Measurements from ENCODE around the gene FNDC10.

Gene FNDC10

DNA sequence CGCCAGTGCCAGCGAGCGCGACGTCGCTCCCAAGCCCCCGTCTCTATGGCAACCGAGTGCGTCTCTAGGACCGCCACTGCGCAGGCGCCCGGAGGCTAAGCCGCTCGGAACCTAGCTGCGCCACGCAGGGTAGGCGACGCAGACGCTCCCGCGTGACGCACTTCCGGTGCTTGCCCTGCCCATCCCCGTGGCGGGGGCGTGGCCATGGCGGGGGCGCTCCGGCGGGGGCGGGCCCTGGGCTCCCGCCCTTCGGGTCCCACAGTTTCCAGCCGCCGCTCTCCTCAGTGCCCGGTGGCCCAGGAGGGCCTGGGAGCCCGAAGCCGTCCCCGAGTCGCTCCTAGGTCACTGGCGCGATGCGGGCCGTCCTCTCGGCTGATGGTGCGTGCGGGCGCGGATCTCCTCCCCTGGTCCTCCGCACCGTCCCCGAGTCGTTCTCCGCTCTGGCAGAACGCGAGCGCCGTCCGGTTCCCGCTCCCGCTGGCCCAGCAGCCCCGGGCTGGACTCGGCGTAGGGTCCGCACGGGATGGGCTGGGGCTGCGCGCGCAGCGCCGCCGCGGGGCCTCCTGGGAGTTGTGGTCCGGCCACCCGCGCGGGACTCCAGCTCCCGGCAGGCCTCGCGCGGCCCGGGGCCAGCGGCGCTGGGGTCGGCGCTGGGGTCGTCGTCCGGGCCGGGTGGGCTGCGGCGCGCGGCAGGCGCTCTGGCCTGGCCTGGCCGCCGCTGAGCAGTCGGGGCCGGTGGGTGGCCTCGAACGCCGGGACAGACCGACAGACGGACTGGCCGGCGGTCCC, 15.5 kb upstream of the FNDC10 start, which contains the start of gene MIB2:
MIB2 (plus strand) TSS at position 245 of the 789 bp plus-strand sequence. CDS start 7,953 bp downstream, outside the sequence.
- peak; percentile 93 for DNase-seq

DNA sequence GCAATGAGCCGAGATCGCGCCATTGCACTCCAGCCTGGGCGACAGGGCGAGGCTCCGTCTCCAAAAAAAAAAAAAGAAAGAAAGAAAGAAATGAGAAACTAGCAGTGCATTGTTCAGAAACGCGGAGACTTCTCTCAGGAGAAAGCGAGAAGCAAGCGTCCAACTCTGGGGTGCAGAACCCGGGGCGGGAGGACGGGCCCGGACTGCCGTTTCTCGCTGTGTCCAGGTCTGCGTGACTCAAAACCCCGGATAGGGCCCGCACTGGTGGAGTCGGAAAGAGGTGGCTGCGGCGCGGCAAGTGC, 15.0 kb upstream of the FNDC10 start:
- DNase-seq, result no peak

DNA sequence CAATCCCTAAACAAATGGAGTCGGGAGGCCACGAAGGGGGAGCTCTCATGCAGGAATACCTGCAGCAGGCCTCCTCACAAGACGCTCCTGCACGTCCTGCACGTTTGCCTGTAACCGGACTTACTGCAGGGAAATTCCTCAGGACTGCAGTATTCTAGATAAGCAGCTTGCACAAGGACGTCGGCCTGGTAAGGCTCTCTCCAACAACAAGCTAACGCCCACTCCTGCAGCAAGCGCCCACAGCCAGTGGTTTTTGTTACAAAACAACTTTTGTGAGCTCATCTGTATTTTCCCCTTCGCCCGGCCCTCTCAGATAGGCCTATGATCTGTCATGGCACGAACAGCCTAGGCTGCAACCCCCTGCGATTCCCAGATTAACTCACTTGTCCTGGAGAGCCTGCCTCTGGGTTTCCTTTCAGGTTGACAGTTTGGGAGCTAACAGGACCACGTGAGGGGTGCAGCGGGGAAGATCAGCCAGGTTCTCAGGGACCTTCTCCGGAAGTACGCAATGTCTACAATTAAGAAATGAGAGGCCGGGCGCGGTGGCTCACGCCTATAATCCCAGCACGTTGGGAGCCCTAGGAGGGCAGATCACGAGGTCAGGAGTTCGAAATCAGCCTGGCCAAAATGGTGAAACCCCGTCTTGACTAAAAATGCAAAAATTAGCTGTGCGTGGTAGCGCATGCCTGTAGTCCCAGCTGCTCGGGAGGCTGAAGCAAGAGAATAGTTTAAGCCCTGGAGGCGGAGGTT, 14.4 kb upstream of the FNDC10 start:
- no peak for DNase-seq

DNA sequence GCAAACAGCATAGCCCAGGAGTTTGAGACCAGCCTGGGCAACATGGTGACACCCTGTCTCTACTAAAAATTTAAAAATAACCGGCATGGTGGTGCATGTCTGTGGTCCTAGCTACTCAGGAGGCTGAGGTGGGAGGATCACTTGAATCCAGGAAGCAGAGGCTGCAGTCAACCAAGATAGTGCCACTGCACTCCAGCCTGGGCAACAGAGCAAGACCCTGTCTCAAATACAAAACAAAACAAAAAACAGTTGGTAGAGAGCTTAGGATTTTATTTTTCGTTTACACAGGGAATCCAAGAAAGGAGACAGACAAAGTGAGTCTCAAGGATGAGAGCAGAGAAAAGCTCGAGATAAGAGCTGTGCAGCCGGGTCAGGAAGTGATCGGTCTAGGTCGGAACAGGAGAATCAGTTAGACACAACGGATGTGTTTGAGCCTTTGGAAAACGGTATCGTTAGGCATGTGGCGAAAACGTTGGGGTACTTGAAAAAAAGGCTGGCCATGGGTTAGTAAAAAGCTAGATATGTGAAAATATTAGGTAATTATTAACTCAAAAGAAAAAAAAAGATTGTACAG, 13.7 kb upstream of the FNDC10 start:
- no peak for DNase-seq

DNA sequence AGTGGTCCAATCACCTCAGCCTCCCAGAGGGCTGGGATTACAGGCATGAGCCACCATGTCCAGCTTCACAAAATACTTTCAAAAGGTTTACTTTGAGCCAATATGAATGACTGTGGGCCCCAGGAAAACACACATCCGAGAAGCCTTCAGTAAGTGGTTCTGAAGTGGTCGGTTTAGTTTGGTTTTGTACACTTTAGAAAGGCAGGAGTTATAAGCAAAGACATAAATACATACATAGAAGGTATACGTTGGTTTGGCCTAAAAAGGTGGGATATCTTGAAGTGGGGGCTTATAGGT, 12.1 kb upstream of the FNDC10 start:
- no peak for DNase-seq

DNA sequence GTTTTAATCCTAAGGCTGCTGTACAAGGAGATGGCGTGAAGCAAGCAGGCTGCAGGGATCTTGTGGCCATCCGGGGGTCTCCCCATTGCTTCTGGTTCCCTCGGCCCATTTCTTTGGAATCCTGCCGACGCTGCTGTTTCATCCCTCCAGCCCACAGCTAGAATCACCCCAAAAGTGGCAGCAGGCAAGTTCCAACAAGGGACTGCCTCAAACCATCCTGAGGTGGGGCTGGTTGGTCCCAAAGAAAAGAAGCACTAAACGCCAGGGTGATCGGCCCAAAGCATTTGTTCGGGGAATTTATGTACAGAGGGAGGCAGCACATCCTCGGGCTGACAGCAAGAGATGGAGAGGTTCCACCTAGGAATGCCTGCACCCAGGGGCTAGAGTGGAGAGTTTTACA, 10.9 kb upstream of the FNDC10 start:
- no peak for DNase-seq

DNA sequence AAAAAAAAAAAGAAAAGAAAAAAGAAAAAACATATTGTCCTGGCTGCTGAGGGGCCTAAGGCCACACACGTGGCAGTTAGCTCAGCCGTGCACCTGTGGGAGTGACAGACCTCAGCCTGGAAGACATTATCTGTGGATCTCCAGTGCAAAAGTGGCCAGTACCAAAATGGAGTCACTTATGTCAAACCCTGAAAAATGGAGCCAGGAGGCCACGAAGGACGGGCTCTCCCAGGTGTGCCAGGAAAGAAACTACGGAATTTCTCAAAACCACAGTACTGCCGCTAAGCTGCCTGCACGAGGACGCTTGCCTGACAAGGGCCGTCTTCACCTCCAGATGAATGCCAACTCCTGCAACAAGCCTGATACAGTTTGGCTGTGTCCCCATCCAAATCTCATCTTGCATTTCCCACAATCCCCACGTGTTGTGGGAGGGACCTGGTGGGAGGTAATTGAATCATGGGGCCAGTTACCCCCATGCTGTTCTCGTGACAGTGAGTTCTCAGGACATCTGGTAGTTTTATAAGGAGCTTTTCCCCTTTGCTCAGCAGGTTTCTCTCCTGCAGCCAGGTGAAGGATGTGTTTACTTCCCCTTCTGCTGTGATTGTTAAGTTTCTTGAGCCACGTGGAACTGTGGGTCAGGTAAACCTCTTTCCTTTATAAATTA, 10.0 kb upstream of the FNDC10 start:
- DNase-seq, result no peak

DNA sequence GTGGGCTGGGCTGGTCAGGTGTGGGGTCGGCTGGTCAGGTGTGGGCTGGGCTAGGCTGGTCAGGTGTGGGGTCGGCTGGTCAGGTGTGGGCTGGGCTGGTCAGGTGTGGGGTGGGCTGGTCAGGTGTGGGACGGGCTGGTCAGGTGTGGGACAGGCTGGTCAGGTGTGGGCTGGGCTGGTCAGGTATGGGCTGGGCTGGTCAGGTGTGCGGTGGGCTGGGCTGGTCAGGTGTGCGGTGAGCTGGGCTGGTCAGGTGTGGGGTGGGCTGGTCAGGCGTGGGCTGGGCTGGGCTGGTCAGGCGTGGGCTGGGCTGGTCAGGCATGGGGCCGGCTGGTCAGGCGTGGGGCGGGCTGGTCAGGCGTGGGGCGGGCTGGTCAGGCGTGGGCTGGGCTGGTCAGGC, 6.3 kb upstream of the FNDC10 start:
- no peak for DNase-seq

DNA sequence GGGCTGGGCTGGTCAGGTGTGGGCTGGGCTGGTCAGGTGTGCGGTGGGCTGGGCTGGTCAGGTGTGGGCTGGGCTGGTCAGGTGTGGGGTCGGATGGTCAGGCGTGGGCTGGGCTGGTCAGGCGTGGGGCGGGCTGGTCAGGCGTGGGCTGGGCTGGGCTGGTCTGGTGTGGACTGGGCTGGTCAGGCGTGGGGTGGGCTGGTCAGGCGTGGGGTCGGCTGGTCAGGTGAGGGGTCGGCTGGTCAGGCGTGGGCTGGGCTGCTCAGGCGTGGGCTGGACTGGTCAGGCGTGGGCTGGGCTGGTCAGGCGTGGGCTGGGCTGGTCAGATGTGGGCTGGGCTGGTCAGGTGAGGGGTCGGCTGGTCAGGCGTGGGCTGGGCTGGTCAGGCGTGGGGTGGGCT, 5.8 kb upstream of the FNDC10 start:
- DNase-seq, result no peak

DNA sequence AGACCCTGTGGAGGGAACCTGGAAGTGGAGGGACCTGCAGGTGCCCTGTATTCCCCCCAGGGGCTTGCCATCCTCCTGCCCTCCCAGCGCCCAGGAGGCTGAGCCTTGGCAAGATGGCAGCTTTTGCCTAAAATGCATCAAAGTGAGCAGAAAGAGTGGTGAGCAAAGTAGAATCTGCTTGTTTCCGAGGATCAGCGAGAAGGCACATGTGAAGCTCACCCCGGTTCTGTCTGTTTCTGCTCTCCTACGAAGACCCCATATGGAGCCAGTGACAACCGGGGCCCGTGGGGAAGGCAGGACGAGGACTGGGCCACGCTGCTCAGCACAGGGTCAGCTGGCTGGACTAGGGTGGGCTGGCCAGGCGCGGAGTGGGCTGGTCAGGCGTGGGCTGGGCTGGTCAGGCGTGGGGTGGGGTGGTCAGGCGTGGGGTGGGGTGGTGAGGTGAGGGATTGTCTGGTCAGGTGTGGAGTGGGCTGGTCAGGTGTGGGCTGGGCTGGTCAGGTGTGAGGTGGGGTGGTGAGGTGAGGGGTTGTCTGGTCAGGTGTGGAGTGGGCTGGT, 5.2 kb upstream of the FNDC10 start:
- DNase-seq, result no peak

DNA sequence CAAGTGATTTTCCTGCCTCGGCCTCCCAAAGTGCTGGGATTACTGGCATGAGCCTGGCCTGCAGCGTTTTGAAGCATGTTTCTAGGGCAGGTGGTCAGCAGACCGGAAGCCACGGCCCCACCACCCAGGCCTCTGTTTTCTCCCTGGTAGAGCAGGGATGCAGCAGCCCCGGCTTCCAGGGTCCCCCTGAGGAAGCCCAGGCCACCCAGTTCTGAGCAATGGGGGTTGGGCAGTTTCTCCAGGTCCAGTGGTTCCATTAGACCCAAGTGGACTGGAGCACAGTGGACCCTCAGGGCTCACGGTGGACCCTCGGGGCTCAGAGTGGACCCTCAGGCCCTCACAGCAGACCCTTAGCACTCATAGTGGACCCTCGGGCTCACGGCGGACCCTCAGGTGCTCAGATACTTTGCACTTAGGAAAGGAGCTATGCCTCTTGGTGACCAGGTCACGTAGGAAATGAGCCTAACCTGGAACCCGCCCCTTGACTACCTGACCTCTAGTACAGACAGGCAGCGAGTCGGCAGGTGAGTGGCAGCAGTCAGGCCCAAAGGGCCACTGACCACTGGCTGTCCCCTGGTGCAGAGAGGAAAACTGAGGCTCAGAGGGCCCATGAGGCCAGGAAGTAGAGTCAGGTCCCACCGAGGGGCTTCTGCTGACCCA, 4.6 kb upstream of the FNDC10 start:
- DNase-seq, result no peak

DNA sequence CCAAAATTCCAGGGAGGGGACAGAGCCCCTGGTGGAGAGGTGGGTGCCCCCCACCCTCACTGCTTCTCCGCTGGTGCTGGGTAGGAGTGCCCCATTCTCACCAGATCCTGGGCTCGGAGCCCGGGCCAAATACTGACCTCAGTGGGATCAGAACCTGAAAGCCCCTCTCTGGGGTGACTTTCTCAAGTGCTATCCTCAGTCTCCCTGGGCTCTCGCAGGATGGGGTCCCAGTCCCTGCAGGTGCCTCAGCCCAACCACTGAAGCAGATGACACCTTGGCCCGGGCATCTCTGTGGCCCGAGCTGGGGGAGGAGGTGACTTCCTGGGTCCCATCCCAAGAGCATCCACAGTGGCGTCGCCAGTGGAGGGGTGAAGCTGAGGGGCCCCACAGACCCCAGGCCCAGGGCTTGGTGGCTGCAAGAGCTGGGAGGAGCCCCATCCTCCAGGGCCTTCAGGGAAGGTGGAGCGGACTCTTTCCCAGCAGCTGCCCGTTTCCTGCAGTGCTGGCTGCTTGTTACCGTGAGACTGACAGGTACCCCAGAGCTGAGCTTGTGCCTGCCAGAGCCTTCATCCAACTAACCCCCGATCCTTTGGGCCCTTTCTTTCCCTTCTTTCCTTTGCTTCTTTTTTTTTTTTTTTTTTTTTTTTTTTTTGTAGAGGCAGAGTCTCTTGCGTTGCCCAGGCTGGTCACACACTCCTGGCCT, 3.9 kb upstream of the FNDC10 start:
- DNase-seq, result no peak

DNA sequence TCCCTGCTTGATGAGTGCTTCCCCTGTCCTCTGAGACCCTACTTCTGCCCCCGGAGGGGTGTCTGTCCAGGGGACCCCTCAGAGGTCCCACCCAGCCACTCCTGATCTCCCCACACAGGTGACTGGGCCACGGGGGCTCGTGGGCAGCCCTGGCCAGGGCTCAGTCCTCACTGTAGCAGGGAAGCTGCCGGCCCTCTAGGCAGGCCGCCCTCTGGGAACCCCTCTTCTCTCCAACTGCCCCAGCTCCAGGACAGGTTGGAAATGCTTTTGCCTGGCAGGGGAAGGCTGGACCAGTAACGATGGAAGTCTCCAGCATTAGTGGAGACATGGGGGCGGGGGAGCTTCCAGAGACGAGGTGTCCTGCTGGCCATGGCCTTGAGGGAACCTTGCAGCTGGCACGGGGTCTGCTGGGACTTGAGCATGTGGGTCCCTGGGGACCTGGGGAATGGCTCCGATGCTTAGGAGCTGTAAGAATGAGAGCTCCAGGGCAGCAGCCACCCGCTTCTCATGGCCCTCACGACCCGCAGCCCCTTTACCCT, 3.1 kb upstream of the FNDC10 start:
- DNase-seq, result no peak

DNA sequence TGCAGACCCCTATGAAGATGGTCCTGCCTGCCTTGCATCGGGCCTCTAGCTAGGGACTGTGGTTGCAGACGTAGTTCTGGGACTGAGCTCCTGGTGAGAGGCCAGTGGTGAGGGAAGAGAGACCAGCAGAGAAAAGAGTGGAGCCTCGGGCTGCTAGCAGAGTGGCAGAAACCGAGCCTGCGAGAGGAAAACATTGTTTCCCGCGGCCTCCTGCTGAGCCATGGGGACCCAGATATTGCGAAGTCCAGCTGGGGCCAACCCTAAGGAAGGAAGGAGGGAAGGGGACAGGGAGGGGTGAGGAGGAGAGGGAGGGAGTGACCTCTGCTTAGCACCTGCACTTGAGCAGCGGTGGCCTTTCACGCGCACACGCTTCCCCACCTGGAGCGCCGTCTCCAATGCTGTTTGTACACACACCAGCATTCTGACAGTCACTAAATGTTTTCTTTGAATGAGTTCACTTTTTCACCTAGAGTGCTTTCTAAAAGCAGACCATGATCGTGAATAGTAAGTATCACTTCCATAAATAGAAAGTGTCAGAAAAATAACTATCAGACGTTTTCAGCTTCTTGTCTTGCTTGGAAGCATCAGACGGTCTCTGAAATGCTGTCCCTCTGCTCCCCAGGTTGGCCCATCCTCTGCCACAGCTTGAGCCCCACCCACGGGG, 2.5 kb upstream of the FNDC10 start:
- DNase-seq, result no peak

DNA sequence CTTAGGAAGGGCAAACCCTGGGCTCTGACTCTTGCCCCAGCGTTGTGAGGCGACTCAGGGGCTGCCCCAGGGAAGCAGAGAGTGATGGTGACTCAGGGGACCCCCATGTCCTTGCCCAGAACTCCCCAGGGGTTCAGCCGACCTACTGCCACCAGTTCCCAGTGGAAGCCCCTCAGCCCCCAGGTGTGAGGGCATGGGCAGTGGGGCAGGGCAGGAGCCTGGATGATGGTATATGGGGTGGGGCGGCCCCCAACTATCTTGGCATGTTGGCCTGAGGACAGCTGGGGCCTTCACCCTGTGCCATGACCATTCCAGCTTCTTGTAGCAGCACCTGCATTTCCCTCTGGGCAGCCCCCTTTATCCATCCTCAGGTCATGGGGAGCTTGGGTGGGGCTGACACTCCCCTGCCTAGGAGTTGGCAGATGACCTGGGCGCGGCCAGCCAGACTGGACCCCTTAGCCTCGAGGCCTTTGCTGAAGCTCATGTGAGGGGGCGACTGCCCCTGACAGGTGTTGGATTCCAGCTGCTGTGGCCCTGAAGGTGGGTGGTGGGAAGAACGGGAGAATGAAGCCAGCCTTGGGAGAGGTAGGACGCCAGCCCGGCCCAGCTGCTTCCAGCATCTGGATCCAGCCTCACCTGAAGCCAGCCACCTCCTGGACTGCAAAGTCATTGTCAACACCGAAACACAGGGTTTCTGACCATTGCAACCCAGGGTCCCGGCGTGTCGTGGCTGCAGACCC, 1.8 kb upstream of the FNDC10 start:
- no peak for DNase-seq

DNA sequence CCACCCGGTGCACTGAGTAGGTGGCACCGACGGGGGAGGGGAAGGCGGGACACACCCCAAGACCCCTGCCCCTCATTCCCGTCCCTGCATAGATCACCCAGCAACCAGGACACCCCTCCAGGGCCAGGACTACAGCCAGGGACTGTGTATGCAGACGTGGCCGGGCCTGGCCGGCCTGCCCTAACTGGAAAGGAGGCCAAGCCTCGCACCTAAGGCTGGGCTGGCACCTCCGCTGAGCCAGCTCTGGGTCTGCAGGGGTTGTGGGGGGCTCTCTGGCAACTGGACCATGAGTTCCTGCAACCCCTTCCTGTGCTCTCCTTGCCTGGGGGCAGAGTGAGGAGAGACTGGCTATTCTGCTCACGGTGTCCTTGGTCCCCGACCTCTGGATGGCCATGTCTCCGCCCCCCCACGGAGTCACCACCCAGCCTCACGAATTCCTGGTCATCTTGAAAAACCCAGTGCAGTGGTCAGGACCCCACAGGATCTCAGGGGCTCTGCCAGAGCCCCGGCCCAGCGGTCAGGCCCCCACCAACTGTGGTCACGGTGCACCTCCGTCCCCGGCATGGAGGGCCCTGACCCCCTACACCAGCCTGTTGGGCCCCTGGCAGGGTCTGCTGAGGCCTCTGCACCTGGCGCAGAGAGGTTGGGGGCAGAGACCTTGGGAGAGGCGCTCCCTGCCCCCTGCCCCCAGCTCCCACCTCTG, 1.1 kb upstream of the FNDC10 start:
- no peak for DNase-seq

DNA sequence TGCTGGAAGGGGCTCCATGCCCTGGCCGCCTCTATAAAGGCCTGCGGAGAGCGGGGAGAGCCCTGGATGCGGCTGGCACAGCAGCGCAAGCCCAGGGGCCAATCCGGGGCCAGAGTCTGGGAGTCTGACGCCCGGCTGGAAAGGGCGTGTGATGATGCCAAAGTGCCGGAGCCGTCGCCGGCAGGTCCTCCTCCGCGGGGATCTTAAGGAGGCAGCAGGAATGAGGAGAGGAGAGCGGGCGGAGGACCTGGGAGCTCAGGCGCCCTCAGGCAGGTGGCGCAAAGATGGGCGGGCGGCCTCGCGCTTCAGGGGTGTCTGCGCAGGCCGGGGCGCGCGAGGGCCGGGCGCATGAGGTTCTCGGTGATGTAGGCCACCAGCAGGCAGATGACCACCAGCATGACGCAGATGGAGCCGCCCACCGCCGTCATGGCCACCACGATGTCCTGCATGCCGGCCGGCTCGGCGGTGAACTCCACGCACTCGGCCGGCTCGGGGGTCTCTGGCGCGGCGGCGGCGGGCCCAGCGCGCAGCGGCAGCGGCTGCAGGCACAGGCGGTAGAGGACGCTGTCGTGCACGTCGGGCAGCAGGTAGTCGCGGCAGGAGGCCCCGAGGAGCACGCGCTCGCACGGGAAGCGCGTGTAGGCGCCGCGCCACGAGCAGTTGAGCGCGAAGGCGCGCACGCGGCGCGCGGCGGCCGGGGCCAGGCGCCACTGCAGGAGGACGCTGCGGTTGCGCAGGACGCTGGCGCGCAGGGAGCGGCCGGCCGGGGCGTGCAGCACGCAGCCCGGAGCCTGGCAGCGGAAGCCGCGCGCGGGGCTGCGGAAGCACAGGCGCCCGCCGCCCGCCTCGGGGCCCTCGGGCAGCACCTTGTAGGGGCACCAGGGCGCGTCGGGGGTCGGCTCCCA, 653 bp downstream of the FNDC10 start:
- no peak for DNase-seq

DNA sequence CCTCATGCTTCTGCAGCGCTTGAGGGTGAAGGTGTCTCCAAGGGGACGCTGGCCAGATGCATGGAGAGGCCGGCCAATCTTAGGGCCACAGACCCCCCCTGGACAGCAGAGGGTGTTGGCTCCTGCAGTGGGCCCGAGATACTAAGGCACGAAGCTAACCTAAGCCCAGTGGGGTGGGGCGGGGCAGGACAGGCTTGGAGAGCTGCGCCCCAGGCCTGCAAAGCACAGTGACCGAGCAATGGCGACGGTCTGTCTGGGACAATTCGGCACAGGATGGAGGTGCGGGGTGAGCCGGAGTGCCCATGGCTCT, 1.3 kb downstream of the FNDC10 start:
- DNase-seq, result no peak

DNA sequence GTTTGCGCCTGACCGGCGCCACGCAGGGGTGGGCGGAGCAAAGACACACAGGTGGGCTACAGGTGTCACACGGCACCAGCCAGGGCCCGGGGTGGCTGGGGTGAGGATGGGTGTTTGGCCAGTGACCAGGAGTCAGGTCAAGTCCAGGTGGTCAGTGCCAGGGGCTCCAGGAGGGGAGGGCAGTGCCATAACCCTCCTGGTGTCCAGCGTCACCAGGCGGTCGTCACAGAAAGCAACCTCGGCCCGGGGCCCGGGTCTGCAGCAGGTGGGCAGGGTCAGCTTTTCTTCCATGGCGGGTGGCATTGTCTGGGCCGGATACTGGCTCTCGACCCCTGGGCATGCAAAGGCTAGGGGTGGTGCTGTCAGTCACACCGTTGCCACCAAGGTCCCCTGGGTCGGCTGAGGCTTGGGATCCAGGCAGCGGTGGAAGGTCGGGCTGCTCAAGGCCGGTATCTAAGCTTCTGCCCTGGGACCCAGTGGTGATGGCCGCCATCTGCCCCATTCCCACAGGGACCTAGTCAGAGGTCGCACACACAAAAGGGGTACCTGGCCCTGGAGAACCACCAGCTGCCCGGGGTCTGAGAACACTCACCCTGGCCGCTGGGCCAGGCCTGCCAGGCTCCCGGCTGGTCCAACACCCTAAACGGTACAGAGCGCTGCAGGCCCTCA, 1.8 kb downstream of the FNDC10 start:
- DNase-seq, result no peak
